ENCODE data around the gene GLB1L. TPM values are rescaled to one million over a fixed set of nuclear protein-coding genes. Genes with fewer than 3 reads are reported as not detected.

The GLB1L gene
- polyA plus RNA-seq, 1 donor (not counting 4 experiments of a cell fraction or from before 2014, with no cell fraction given) = 5.2 TPM

- Histone ChIP-seq H3K4me1 (ENCODE audit: control insufficient read depth, extremely low read depth, insufficient read depth, low read length) (peaks cover 39% of the 10 kb centered on the region), H3K4me3 (ENCODE audit: control insufficient read depth in 2 of 3, extremely low read depth in 1 of 3, insufficient read depth in 2 of 3, low read depth in 1 of 3, low read length in 3 of 3) (peak overlapping the region in 2 of 3 experiments; percentile 30 to 52), H3K9ac (ENCODE audit: control insufficient read depth, extremely low read depth, insufficient read depth, low read length) (peak overlapping the region; percentile 69), H2AFZ (ENCODE audit: control insufficient read depth, low read length) (peak overlapping the region; percentile 64), H3K9me1 (ENCODE audit: control insufficient read depth, extremely low read depth, insufficient read depth, low read length) (no peaks in the 10 kb centered on the region), H3K4me2 (ENCODE audit: control insufficient read depth, extremely low read depth, insufficient read depth, low read depth, low read length) (peak overlapping the region; percentile 76), H3K9me3 (ENCODE audit: control insufficient read depth, low read depth, low read length) (no peaks in the 10 kb centered on the region), H3K27ac (ENCODE audit: control insufficient read depth, insufficient read depth, low read length) (peak overlapping the region; percentile 65), H4K20me1 (ENCODE audit: control insufficient read depth, extremely low read depth, insufficient read depth, low read length) (no peaks in the 10 kb centered on the region), H3K27me3 (ENCODE audit: control insufficient read depth, extremely low read depth, insufficient read depth, low read length) (no peaks in the 10 kb centered on the region), H3K36me3 (ENCODE audit: control insufficient read depth in 2 of 2, extremely low read depth in 1 of 2, insufficient read depth in 2 of 2, low read length in 2 of 2) (peaks cover 23 to 27% of the 10 kb centered on the region in 2 experiments), H3K79me2 (ENCODE audit: control insufficient read depth, insufficient read depth, low read length) (no peaks in the 10 kb centered on the region)
- FAIRE-seq (no peak), DNase-seq (ENCODE audit: low read depth, low spot score) (no peak)
- no peak for TF ChIP-seq EZH2 (IDR thresholded peaks at IDR 0.05; ENCODE audit: low read length)
- TF ChIP-seq CTCF (optimal IDR thresholded peaks at IDR 0.05 in 1 of 3, IDR thresholded peaks at IDR 0.05 in 1 of 3, conservative IDR thresholded peaks at IDR 0.05 in 1 of 3; ENCODE audit: extremely low read depth in 1 of 3, insufficient read depth in 2 of 3, low read length in 3 of 3) = no peak
- dilution Hi-C loops (cut with MboI; ENCODE audit: extremely low pct_ligation_motif_present, low sequenced_read_pairs) = no loop called here
Observed at GRCh38 chr2:219285373-219285735, 40.1 kb upstream of the GLB1L start.

GRCh38 chr2:219284501-219285372 lies 39.5 kb upstream of the GLB1L start:
- Histone ChIP-seq H3K9me1 (ENCODE audit: control insufficient read depth, extremely low read depth, insufficient read depth, low read length) (no peaks in the 10 kb centered on the region), H3K9me3 (ENCODE audit: control insufficient read depth, low read depth, low read length) (no peaks in the 10 kb centered on the region), H3K4me3 (ENCODE audit: control insufficient read depth in 2 of 3, extremely low read depth in 1 of 3, insufficient read depth in 2 of 3, low read depth in 1 of 3, low read length in 3 of 3) (peak overlapping the region in 1 of 3 experiments; percentile 52), H2AFZ (ENCODE audit: control insufficient read depth, low read length) (no peak overlapping the region), H3K27me3 (ENCODE audit: control insufficient read depth, extremely low read depth, insufficient read depth, low read length) (no peaks in the 10 kb centered on the region), H3K36me3 (ENCODE audit: control insufficient read depth in 2 of 2, extremely low read depth in 1 of 2, insufficient read depth in 2 of 2, low read length in 2 of 2) (peaks cover 23 to 27% of the 10 kb centered on the region in 2 experiments), H3K9ac (ENCODE audit: control insufficient read depth, extremely low read depth, insufficient read depth, low read length) (no peak overlapping the region), H3K4me1 (ENCODE audit: control insufficient read depth, extremely low read depth, insufficient read depth, low read length) (peaks cover 40% of the 10 kb centered on the region), H4K20me1 (ENCODE audit: control insufficient read depth, extremely low read depth, insufficient read depth, low read length) (no peaks in the 10 kb centered on the region), H3K27ac (ENCODE audit: control insufficient read depth, insufficient read depth, low read length) (peak overlapping the region; percentile 65), H3K4me2 (ENCODE audit: control insufficient read depth, extremely low read depth, insufficient read depth, low read depth, low read length) (peak overlapping the region; percentile 76), H3K79me2 (ENCODE audit: control insufficient read depth, insufficient read depth, low read length) (peaks cover 6% of the 10 kb centered on the region)
- dilution Hi-C loops (cut with MboI; ENCODE audit: extremely low pct_ligation_motif_present, low sequenced_read_pairs) = no loop called here
- no peak for TF ChIP-seq EZH2 (IDR thresholded peaks at IDR 0.05; ENCODE audit: low read length)
- TF ChIP-seq CTCF (optimal IDR thresholded peaks at IDR 0.05 in 1 of 3, IDR thresholded peaks at IDR 0.05 in 1 of 3, conservative IDR thresholded peaks at IDR 0.05 in 1 of 3; ENCODE audit: extremely low read depth in 1 of 3, insufficient read depth in 2 of 3, low read length in 3 of 3) = no peak
- no peak for FAIRE-seq
- DNase-seq (ENCODE audit: low read depth, low spot score) = no peak
